ENCODE results near the gene ERFE.

The ERFE gene

GRCh38 chr2:238117199-238118154, 41.3 kb upstream of the ERFE start:
- DNase-seq (ENCODE audit: low read depth), result no peak
- no peak for TF ChIP-seq CTCF (IDR thresholded peaks at IDR 0.05; ENCODE audit: low read depth, low read length, missing control alignments)
- no peak overlapping the region for H3K4me3 ChIP-seq (ENCODE audit: low read depth, low read length)

DNA sequence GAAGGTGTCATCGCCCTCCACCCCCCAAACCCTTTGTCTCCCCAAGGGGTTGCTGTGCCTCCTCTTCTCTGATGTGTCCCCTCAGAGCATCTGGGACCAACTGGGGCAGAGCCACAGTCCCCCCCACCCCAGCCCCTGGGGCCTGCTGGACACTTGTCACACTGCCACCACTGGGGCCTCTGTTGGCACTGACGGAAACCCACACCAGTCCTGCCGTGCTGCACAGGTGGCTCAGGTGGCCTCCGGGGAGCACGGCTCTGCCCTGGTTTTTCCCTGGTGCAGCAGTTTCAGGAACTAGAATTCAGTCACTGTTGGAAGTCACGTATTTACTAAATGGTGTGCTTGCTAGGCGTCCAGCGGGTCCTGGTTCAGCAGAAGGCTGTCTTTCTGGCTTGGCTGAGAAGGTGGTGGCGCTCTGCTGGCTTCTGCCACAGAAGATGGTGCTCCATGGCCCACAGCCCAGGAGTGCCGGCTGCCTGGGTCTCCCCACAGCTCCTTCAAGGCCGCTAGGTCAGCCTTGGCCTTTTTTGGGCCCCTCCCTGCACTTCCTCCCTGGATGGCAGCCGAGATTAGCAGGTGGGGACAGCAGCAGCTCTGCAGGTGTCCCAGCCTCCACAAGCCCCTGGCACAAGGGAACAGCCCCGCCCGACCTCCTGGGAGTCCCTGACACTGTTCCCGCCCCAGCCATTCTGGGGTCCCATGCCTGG, 38.9 kb upstream of the ERFE start:
- DNase-seq (ENCODE audit: low read depth), result no peak
- no peak for TF ChIP-seq CTCF (IDR thresholded peaks at IDR 0.05; ENCODE audit: low read depth, low read length, missing control alignments)
- H3K4me3 ChIP-seq (ENCODE audit: low read depth, low read length), result no peak overlapping the region

DNA sequence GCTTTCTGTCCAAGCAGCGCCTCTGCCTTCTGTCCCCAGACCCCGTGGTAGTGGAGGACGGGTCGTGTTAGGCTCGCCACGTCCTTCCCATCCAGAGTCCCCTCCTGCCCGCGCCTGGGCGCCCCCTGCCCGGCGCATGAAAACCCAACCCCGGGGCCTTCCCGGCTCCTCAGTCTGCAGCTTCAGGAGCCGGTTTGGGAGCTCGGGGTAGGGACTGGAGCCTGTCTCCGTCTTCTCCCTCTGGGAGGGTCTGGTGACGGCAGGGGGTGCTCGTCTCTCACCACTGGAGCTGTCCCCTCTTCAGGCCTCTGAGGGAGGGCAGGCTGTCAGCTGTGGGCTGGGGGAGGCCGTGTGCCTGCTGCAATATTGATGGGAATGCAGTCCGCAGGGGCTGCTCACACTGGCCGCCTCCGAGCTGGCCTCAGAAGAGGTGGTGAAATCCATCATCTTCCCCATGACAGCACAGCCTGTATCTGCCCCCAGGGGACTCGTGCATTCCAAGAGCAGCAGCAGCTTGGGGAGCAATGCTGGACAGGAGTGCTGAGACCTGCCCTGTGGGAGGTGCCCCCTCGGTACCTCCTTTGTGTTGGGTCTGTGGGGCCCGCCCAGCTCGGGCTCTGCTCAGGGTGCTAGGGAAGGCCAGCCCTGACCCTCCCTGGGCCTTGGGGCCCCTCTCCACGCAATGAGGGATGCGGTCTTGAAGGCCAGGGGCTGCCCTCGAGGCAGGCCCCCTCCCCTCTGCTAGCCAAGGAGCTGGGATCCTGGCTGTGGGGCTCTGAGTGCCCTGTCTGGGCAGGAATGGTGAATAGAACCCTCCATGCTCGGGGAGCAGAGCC, 38.1 kb upstream of the ERFE start:
- DNase-seq (ENCODE audit: low read depth), result no peak
- no peak overlapping the region for H3K4me3 ChIP-seq (ENCODE audit: low read depth, low read length)
- no peak for TF ChIP-seq CTCF (IDR thresholded peaks at IDR 0.05; ENCODE audit: low read depth, low read length, missing control alignments)

GRCh38 chr2:238121511-238122286, 37.1 kb upstream of the ERFE start:
- no peak for DNase-seq (ENCODE audit: low read depth)
- TF ChIP-seq CTCF (IDR thresholded peaks at IDR 0.05; ENCODE audit: low read depth, low read length, missing control alignments), result no peak

GRCh38 chr2:238122287-238123217, 36.2 kb upstream of the ERFE start:
- TF ChIP-seq CTCF (IDR thresholded peaks at IDR 0.05; ENCODE audit: low read depth, low read length, missing control alignments), result no peak
- DNase-seq (ENCODE audit: low read depth), result no peak
- H3K4me3 ChIP-seq (ENCODE audit: low read depth, low read length), result no peak overlapping the region

More at GRCh38 chr2:238121511-238122286, 37.1 kb upstream of the ERFE start:
- H3K4me3 ChIP-seq (ENCODE audit: low read depth, low read length), result no peak overlapping the region

Measured in GM12864 (cell line).